ENCODE results near the gene NOP56. TPM values are rescaled to one million over a fixed set of nuclear protein-coding genes. Genes with fewer than 3 reads are reported as not detected.

Gene NOP56
- total and polyA plus RNA-seq, 2 donors (not counting 1 experiment from before 2014, with no cell fraction given) = 212 to 247 TPM

- Mint-ChIP-seq H3K9me3 (ENCODE audit: insufficient read depth) (no peaks in the 10 kb centered on the region), H3K4me1 (no peaks in the 10 kb centered on the region), H3K27me3 (peaks cover 28% of the 10 kb centered on the region), H3K27ac (no peak overlapping the region), H3K4me3 (no peak overlapping the region)
- no peak for ATAC-seq (ENCODE audit: low read depth)
- H3K4me3 ChIP-seq (ENCODE audit: control extremely low read depth in 1 of 5, extremely low read depth in 1 of 5, insufficient read depth in 1 of 5, low read depth in 2 of 5, low read length in 4 of 5) = no peak overlapping the region
- WGBS (ENCODE audit: insufficient coverage) = 83% methylated on average over 10 of the region's 12 CpGs
- no peak for TF ChIP-seq CTCF (IDR thresholded peaks at IDR 0.05)
- no peak for TF ChIP-seq EZH2 (IDR thresholded peaks at IDR 0.05; ENCODE audit: borderline replicate concordance, insufficient read depth, low read depth, low read length, poor library complexity, severe bottlenecking)
- H3K4me2 ChIP-seq (replicated peaks; ENCODE audit: low read depth, low read length, poor library complexity, severe bottlenecking) = no peak overlapping the region
- no peaks in the 10 kb centered on the region for H3K36me3 ChIP-seq (replicated peaks in 1 of 2; ENCODE audit: control extremely low read depth in 1 of 2, control insufficient read depth in 1 of 2, extremely low read depth in 1 of 2, insufficient read depth in 2 of 2, low read length in 1 of 2)
- intact Hi-C loops (cut with micrococcal nuclease) = no loop called here
- no peaks in the 10 kb centered on the region for H3K4me1 ChIP-seq (ENCODE audit: control insufficient read depth in 2 of 2, insufficient read depth in 2 of 2, low read length in 2 of 2)
- no peak overlapping the region for H3K9ac ChIP-seq (ENCODE audit: low read length)
- ChIA-PET POLR2A (no interaction called here), CTCF (no interaction called here)
- H3K9me3 ChIP-seq (ENCODE audit: control extremely low read depth in 1 of 3, control insufficient read depth in 2 of 3, insufficient read depth in 1 of 3, low read length in 2 of 3) = no peaks in the 10 kb centered on the region
- no peaks in the 10 kb centered on the region for H3K79me2 ChIP-seq (ENCODE audit: control insufficient read depth, insufficient read depth, low read length)
- no peaks in the 10 kb centered on the region for H4K20me1 ChIP-seq (ENCODE audit: control insufficient read depth, insufficient read depth, low read length, poor library complexity, severe bottlenecking)
- no peak for DNase-seq
- H3K27me3 ChIP-seq (replicated peaks in 1 of 4; ENCODE audit: control extremely low read depth in 1 of 4, control insufficient read depth in 3 of 4, insufficient read depth in 4 of 4, low read length in 3 of 4) = peaks cover 0 to 6% (median 2%) of the 10 kb centered on the region in 4 experiments
- H2AFZ ChIP-seq (ENCODE audit: insufficient read depth, low read depth, low read length, poor library complexity, severe bottlenecking) = no peak overlapping the region
- no peak overlapping the region for H3K27ac ChIP-seq (ENCODE audit: low read length in 2 of 2)
These were observed 55.1 kb downstream of the NOP56 start for GRCh38 chr20:2707353-2708072.

Small RNA genes within 50 kb of the gene (small RNA-seq; reads per million reads assigned to genes)
- gene SNORA51 (ENCODE audit: insufficient read length, low read depth, low replicate concordance) (not detected), gene SNORD110 (ENCODE audit: insufficient read length, low read depth, low replicate concordance) (not detected), gene SNORD56 (ENCODE audit: insufficient read length, low read depth, low replicate concordance) (not detected), gene SNORD57 (ENCODE audit: insufficient read length, low read depth, low replicate concordance) (not detected), gene SNORD86 (ENCODE audit: insufficient read length, low read depth, low replicate concordance) (not detected)

Other genes starting within 250 kb of the NOP56 start
- 117 and 123 TPM in 2 replicates for gene SNRPB, start 181.8 kb upstream of the NOP56 start, total RNA-seq
- 151 and 181 TPM in 2 replicates for gene SNRPB, start 181.8 kb upstream of the NOP56 start, polyA plus RNA-seq
- gene ZNF343, start 143.7 kb upstream of the NOP56 start, total RNA-seq = 19.8 and 23.4 TPM in 2 replicates
- 11.6 and 12.3 TPM in 2 replicates for gene ZNF343, start 143.7 kb upstream of the NOP56 start, polyA plus RNA-seq
- gene TMC2, start 116.1 kb upstream of the NOP56 start, total RNA-seq = not detected in 2 replicates
- gene TMC2, start 116.1 kb upstream of the NOP56 start, polyA plus RNA-seq = not detected in 2 replicates
- 126 and 131 TPM in 2 replicates for gene IDH3B, start 11.6 kb downstream of the NOP56 start, total RNA-seq
- gene IDH3B, start 11.6 kb downstream of the NOP56 start, polyA plus RNA-seq = 225 and 299 TPM in 2 replicates
- gene EBF4, start 40.1 kb downstream of the NOP56 start, total RNA-seq = 4.7 and 5.0 TPM in 2 replicates
- 0.81 and 1.4 TPM in 2 replicates for gene EBF4, start 40.1 kb downstream of the NOP56 start, polyA plus RNA-seq
- gene CPXM1, start 148.0 kb downstream of the NOP56 start, total RNA-seq = 1.6 and 1.9 TPM in 2 replicates
- 0.21 and 2.0 TPM in 2 replicates for gene CPXM1, start 148.0 kb downstream of the NOP56 start, polyA plus RNA-seq
- gene C20orf141, start 162.4 kb downstream of the NOP56 start, total RNA-seq = not detected in 2 replicates
- not detected in 2 replicates for gene C20orf141, start 162.4 kb downstream of the NOP56 start, polyA plus RNA-seq
- not detected in 2 replicates for gene TMEM239, start 163.7 kb downstream of the NOP56 start, total RNA-seq
- gene TMEM239, start 163.7 kb downstream of the NOP56 start, polyA plus RNA-seq = not detected in 2 replicates
- gene PCED1A, start 188.0 kb downstream of the NOP56 start, total RNA-seq = 83.5 and 96.8 TPM in 2 replicates
- 147 and 176 TPM in 2 replicates for gene PCED1A, start 188.0 kb downstream of the NOP56 start, polyA plus RNA-seq
- gene VPS16, start 188.1 kb downstream of the NOP56 start, total RNA-seq = 59.5 and 63.0 TPM in 2 replicates
- gene VPS16, start 188.1 kb downstream of the NOP56 start, polyA plus RNA-seq = 68.2 and 74.5 TPM in 2 replicates
- 64.2 and 70.0 TPM in 2 replicates for gene PTPRA, start 220.8 kb downstream of the NOP56 start, total RNA-seq
- gene PTPRA, start 220.8 kb downstream of the NOP56 start, polyA plus RNA-seq = 32.1 and 39.6 TPM in 2 replicates

Measured in B cell (primary cell).